ENCODE data around the gene TENM3.

DNA sequence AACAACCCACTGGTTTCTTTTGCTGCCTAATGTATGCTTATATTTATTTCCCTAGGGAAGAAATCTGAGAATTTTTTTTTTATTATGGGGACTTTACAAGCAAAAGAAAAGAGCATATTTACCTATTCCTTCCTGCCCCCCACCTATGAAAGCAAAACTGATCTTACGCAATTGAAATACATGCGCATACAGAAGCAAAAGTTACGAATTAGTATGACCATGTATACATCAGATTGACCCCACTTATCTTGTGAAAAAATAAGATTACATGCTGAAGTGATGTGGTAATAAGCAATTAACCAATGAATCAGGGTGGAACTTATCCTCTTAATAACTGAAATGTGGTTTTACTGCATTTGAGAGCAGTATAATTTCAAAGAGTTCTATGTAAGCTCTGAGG is 151.0 kb downstream of the TENM3 start:
- TF ChIP-seq, protein P1, sequence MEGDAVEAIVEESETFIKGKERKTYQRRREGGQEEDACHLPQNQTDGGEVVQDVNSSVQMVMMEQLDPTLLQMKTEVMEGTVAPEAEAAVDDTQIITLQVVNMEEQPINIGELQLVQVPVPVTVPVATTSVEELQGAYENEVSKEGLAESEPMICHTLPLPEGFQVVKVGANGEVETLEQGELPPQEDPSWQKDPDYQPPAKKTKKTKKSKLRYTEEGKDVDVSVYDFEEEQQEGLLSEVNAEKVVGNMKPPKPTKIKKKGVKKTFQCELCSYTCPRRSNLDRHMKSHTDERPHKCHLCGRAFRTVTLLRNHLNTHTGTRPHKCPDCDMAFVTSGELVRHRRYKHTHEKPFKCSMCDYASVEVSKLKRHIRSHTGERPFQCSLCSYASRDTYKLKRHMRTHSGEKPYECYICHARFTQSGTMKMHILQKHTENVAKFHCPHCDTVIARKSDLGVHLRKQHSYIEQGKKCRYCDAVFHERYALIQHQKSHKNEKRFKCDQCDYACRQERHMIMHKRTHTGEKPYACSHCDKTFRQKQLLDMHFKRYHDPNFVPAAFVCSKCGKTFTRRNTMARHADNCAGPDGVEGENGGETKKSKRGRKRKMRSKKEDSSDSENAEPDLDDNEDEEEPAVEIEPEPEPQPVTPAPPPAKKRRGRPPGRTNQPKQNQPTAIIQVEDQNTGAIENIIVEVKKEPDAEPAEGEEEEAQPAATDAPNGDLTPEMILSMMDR (conservative IDR thresholded peaks at IDR 0.05; ENCODE audit: low read depth, low read length), result no peak
- TF ChIP-seq EZH2 (IDR thresholded peaks at IDR 0.05; ENCODE audit: low read length, unreplicated experiment), result no peak
- TF ChIP-seq EZH2phosphoT487 (IDR thresholded peaks at IDR 0.05; ENCODE audit: borderline replicate concordance, low read length), result no peak
